HG03103 (cell line): ENCODE data around the gene SLC50A1.
"Not testable (repeated sequence)": the region's sequence is repeated elsewhere in the genome, so short reads cannot be mapped to it uniquely, and the experiment has no call there.

Experiments
- ATAC-seq: cut with Tn5 transposase; IDR thresholded peaks from one replicate; pipeline ENCODE4 v1.9.1; 2021; ENCODE audit warnings: low read depth; ENCODE audit not compliant: unreplicated experiment

SLC50A1 gene

GRCh38 chr1:155116113-155116764 is 19.4 kb upstream of the SLC50A1 start:
- no peak for ATAC-seq

- ATAC-seq = no peak
Measured at GRCh38 chr1:155117610-155118009, 18.0 kb upstream of the SLC50A1 start.

GRCh38 chr1:155118090-155118489 is 17.6 kb upstream of the SLC50A1 start:
- ATAC-seq = not testable (repeated sequence)

GRCh38 chr1:155120253-155120652 is 15.4 kb upstream of the SLC50A1 start:
- no peak for ATAC-seq

- ATAC-seq = no peak
Measured at GRCh38 chr1:155121249-155121648, 14.4 kb upstream of the SLC50A1 start.

GRCh38 chr1:155122308-155122707 is 13.3 kb upstream of the SLC50A1 start:
- no peak for ATAC-seq

GRCh38 chr1:155123801-155124200 is 11.9 kb upstream of the SLC50A1 start:
- no peak for ATAC-seq

- ATAC-seq = no peak
Measured at GRCh38 chr1:155124503-155125463, 10.9 kb upstream of the SLC50A1 start.

GRCh38 chr1:155125511-155125945 is 10.1 kb upstream of the SLC50A1 start:
- no peak for ATAC-seq

GRCh38 chr1:155125946-155126555 is 9.6 kb upstream of the SLC50A1 start:
- ATAC-seq = no peak

GRCh38 chr1:155126556-155127104 is 9.0 kb upstream of the SLC50A1 start:
- no peak for ATAC-seq

- no peak for ATAC-seq
Measured at GRCh38 chr1:155127105-155127966, 8.3 kb upstream of the SLC50A1 start, which contains the start of gene EFNA1. TSS of gene EFNA1 (plus strand) at chr1:155127876. CDS start at chr1:155127978, 102 bp downstream.

GRCh38 chr1:155127967-155128754 is 7.5 kb upstream of the SLC50A1 start:
- no peak for ATAC-seq

GRCh38 chr1:155128755-155129473 is 6.7 kb upstream of the SLC50A1 start:
- ATAC-seq = no peak

GRCh38 chr1:155130272-155131006 is 5.2 kb upstream of the SLC50A1 start:
- ATAC-seq = no peak

GRCh38 chr1:155131285-155131684 is 4.4 kb upstream of the SLC50A1 start:
- ATAC-seq = no peak

GRCh38 chr1:155131856-155132255 is 3.8 kb upstream of the SLC50A1 start:
- ATAC-seq = no peak

- no peak for ATAC-seq
Measured at GRCh38 chr1:155133799-155134281, 1.8 kb upstream of the SLC50A1 start.
